GM21367 (cell line): ENCODE measurements around the gene TMC4.
A peak's percentile ranks its signal among the peaks of the same experiment; 100 is the strongest.
"Not testable (repeated sequence)": the region's sequence is repeated elsewhere in the genome, so short reads cannot be mapped to it uniquely, and the experiment has no call there.

Source experiments
- ATAC-seq: cut with Tn5 transposase; IDR thresholded peaks from one replicate; pipeline ENCODE4 v1.9.1; 2021; ENCODE audit not compliant: unreplicated experiment

TMC4 gene

DNA sequence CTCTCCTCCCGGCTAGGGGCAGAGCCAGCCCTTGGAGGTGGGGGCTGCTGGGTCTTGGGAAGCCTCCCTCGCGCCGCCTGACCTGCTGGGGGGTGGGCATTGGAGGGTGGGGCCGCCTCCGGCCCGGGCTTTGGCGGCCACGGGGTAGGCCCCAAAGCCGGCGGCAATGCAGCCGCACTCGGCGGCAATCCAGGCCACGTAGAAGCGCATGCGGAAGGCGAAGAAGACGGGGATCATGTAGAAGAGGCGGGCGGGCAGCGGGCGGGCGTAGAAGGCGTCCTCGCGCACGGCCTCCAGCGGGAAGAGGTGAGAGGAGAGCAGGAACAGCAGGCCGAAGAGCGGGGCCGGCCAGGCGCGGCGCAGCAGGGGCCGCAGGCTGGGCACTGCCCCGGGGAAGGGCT lies 7.7 kb upstream of the TMC4 start:
- no peak for ATAC-seq

DNA sequence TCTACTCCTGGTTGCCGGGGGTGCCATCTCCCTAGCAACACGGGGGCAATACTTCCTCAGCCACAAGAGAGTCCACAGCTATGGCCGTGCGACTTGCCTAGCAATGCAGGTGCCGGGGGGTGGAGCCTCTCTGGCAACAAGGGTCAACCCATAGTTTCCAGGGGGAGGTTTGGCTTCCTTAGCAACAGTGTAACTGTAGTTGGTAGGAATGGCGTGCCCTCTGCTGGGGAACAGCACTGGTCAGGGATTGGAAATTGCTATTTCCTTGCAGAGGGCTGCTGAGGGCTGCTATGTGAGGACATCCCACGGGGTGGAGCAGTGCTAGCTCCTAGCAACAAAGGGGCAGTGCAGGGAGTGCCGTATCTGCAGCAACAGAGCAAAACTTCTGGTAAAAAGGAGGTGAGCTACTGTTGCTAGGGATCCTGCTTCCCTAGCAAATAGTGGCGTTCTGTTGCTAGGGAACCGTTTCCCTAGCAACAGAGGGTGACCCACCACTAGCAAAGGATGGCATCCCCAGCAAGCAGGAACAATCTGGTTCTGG lies 7.0 kb upstream of the TMC4 start:
- no peak for ATAC-seq

DNA sequence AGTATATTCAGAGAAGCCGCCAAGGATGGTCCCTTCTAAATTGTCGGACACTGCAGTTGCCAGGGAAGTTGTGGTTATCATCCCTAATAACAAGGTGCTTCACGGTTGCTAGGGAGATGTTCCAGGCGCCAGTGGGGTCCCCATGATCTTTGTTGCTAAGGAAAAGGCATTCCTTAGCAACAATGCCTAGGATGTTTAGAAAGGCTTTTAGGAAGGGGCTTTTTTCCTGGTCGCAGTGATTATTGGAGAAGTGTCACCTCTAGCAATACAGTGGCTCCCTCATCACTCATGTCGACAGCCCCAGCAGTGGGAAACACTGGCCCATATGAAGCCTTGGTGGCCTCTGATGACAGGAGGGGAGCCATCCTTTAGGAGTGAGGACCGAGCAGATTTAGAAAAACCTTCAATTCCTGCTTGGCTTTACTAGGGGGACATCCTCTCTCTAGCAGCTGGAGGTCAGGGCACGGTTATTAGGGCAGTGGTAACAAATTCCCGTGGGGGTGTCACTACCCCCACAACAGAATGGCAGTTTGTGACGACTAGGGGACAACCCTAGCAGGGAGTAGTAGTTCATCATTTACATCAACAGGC lies 6.4 kb upstream of the TMC4 start:
- ATAC-seq = no peak

GRCh38 chr19:54178581-54179261 lies 5.8 kb upstream of the TMC4 start:
- no peak for ATAC-seq

DNA sequence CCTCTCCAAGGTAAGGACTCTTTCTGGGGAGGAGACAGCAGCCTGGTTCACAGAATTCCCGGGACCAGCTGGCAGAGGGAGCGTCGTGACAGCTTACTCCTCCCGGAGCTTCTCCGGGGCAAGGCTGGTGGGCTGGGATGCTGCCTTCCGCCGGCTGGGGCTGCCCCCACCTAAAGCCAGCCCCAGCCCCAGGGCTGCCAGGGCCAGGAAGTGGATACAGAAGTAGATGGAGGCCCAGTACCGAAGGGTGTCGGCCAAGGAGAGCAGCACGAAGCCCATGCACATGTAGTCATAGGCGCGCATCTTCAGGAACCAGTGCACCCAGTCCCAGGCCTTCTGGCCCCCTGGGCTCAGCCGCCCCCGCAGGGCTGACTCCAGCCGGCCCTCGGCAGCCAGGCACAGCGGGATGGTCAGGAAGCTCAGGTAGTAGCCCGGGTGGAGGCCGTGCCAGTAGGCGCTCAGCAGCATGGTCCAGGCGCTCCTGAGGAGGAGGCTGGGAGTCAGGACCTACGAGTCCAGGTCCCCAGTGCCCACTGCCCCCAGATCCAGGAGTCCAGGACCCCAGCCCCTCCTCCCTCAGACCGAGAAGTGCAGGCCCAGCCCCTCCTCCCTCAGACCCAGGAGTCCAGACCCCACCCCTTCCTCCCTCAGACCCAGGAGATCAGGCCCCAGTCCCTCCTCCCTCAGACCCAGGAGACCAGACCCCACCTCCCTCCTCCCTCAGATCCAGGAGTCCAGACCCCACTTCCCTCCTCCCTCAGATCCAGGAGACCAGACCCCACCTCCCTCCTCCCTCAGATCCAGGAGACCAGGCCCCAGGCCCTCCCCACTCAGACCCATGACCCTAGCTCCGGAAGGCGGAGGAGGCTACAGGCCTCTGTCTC lies 1.2 kb upstream of the TMC4 start:
- no peak for ATAC-seq

DNA sequence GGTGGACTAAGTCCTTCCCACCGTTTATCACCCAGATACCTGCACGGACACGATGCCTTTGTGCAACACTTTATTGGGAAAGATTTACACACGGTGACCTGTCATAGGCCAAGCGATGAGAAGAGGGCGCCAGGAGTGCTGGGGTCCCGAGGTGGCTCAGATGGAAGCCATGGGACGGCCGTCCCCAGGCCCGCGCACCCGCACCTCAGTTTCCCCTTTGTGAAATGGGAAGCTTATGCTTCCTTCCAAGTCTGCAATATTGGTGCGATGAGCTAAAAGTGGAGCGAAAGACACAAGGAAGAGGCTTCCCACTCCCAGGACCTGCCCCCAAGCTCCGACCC lies 369 bp upstream of the TMC4 start:
- no peak for ATAC-seq

- ATAC-seq = not testable (repeated sequence)
Observed at GRCh38 chr19:54171736-54172431, 1.1 kb downstream of the TMC4 start.

DNA sequence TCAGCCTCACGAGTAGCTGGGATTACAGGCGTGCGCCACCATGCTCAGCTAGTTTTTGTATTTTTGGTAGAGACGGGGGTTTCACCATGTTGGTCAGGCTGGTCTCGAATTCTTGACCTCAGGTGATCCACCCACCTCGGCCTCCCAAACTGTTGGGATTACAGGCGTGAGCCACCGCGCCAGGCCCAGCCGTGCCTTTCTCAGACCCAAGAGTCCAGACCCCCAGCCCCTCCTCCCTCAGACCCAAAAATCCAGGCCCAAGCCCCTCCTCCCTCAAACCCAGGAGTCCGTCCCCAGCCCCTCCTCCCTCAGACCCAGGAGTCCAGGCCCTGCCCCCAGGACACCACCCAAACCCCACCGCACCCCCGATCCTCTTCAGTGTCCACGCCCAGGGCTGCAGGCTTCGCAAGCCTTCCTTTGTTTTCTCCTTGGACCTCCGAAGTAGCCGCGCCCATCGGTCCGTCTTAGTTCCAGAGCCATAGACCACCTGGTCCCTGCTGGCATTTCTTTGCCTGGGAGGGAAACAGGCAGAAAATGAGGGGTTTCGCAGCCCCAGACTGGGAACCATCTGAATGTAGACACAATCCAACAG lies 3.7 kb downstream of the TMC4 start:
- ATAC-seq = no peak

- no peak for ATAC-seq
Observed at GRCh38 chr19:54168174-54168917, 4.6 kb downstream of the TMC4 start.

GRCh38 chr19:54165222-54165621 lies 7.7 kb downstream of the TMC4 start:
- no peak for ATAC-seq

DNA sequence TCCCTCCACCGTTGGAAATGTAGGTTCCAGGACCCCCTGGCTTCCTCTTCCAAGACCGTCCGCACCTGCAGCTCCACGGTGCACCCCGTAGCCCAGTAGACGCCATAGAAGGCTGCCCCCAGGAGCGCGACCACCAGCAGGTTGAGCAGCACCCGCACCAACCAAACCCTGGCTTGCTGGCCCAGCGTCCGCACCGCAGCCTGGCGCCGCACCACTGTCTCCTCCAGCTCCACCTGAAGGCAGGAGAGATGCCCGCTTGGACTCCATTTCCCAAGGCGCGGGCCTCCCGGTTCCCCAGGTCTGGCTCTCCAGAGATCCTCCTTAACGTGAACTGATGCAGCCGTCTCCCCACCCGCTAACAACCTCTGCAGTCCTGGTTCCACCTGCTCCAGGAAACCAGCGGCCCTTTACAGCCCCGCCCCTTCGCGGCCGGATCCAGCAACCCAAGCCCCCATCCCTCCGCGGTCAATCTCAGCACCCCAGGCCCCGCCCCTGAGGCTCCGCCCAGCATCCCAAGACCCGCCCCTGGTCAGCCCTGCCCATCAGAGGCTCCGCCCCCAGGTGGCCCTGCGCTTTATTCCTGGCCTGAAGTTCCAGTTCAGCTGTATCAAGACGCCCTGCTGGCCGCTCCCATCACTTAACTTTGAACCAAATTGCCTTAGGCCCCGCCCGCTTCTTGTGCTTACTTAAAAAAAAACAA lies 8.4 kb downstream of the TMC4 start:
- no peak for ATAC-seq

DNA sequence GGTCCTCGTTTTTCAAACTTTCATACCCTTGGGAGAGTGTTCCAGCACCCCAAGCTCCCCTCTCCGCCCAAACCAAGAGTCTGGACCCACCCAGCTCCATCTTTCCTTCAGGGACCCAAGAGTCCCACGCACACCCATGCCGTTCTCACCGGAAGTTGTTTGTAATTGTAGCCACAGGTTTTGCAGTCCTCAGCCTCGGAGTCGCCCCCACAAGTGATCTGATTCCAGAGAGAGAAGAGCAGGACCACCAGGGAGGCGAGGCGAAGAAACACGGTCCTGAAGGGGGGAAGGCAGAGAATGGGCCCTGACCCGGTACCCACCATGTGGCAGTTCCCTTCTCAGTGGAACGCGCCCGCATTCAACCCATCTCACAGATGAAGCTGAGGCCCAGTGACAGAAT lies 10.1 kb downstream of the TMC4 start:
- no peak for ATAC-seq

DNA sequence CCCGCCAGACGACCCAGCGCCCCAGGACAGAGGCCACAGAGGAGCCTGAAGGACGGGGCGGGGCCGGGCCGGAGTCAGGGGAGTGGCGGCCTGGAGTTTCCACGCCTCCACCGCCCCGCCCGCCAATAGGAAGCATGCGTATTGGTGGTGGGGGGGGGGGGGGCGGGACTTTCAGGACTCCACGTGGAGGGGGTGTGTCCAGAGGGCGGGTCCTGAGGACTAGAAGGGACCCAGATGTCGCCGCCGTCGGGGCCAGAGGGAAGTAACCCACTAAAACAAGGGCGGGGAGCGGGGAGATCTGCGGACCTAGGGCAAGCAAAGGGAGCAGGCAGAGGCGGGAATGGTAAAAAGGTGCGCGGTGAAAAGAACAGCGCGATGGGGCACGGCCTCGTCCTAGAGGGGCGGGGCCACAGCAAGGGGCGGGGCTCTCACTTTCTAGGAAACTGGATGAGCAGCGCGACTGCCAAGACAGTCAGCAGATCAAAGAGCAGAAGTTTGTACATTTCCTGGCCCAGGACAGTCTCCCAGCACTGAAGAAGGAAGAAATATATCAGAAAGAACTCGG lies 10.6 kb downstream of the TMC4 start:
- ATAC-seq = no peak

DNA sequence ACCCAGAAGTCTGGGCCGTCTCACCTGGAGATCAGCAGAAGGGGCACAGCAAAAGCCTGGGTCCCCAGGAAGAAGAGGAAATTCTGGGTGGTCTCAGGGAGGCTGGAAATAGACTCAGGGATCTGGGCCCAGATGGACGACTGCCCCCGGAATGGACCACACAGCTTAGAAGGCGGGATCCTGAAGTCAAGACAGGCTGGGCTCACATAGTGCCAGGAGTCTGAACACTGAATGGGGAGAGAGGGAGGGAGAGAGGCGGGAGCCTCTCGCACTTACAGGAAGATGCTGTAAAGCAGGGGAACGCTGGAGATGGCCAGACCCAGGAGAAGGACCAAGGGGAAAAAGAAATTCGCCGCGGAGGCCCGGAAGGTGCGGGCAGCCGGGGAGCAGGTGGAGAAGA lies 12.1 kb downstream of the TMC4 start:
- ATAC-seq = no peak

- ATAC-seq = no peak
Observed at GRCh38 chr19:54160182-54160811, 12.7 kb downstream of the TMC4 start.

DNA sequence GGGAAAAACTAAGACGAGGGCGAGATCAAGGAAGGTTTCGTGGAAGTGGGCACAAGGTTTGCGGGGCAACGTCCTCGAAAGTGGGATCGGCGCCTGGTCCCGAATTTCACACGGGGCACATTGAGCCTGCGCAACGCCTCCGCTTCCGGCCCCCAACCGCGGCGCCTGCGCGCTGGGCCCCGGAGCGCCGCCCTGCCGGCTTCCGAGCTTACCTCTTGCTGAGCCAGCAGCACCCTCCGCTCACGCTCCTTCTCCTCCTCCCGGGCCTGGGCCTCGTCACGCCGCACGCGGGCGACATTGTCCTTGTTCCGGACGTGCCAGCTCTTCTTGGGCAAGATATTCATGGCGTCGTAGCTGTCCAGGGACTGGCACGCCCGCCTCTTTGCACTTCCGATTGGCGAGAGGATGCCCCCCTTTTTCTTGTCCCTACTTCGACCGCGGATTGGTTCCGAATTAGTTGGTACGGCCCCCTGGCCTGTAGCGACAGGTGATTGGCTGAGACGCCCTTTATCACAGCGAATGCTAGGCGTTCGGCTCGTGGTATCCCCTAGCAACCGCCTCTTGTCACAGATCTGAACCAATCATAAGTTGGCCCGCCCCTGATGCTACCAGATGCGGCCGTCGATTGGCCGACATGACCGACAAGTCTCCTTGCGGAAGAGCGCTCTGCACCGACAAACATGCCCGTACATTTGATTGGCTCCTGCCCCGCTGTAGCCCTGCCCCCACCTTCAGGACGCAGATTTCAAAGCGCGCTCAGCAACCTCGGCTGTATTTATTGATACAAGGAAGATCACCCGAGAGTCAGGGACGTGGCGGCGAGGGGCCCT lies 13.4 kb downstream of the TMC4 start, which contains the start of gene LENG1:
TSS of gene LENG1 (minus strand) at position 370 of the 830 bp plus-strand sequence. CDS start at position 344, 26 bp downstream.
- ATAC-seq = peak; percentile 78

- no peak for ATAC-seq
Observed at GRCh38 chr19:54158812-54159351, 14.1 kb downstream of the TMC4 start.

DNA sequence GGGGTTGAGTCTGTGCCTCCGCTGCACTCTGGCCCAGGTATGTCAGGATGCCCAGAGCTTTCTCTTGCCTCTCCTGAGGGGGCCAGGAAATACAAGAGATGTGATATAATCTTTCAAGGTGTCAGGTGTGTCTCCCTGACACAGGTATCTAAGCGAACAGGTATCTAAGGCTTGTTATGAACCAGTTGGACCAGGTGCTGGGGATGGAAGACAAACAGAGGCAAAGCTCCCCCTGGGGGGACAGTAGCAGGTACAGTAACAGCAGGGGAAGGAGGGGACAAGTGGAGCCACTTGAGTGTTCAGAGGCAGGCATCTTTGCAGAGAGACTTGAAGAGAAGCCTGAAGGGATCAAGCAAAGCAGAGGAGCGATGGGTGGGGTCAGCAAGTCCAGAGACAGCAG lies 16.0 kb downstream of the TMC4 start:
- ATAC-seq = no peak
